Measurements from ENCODE around the gene LRGUK. TPM values are rescaled to one million over a fixed set of nuclear protein-coding genes. Genes with fewer than 3 reads are reported as not detected.

The LRGUK gene
- total RNA-seq, 2 donors from 2014 or later, result 0.57 to 0.60 TPM

- H3K4me3 Mint-ChIP-seq, result no peak overlapping the region
- no peaks in the 10 kb centered on the region for H3K4me1 Mint-ChIP-seq
- H3K27ac Mint-ChIP-seq, result no peak overlapping the region
- no peaks in the 10 kb centered on the region for H3K27me3 Mint-ChIP-seq
- no peaks in the 10 kb centered on the region for H3K36me3 Mint-ChIP-seq (ENCODE audit: low read depth)
- ATAC-seq (no peak), DNase-seq (no peak)
- no peaks in the 10 kb centered on the region for H3K9me3 ChIP-seq (ENCODE audit: control insufficient read depth, low read length, poor library complexity, severe bottlenecking)
These were observed 54.9 kb downstream of the LRGUK start for GRCh38 chr7:134182078-134182477.

- Mint-ChIP-seq H3K27ac (no peak overlapping the region), H3K4me1 (no peaks in the 10 kb centered on the region), H3K27me3 (no peaks in the 10 kb centered on the region), H3K36me3 (ENCODE audit: low read depth) (no peaks in the 10 kb centered on the region), H3K4me3 (no peak overlapping the region)
- ATAC-seq (no peak), DNase-seq (no peak)
- H3K9me3 ChIP-seq (ENCODE audit: control insufficient read depth, low read length, poor library complexity, severe bottlenecking), result no peaks in the 10 kb centered on the region
These were observed 57.6 kb downstream of the LRGUK start for GRCh38 chr7:134184767-134185166.

DNA sequence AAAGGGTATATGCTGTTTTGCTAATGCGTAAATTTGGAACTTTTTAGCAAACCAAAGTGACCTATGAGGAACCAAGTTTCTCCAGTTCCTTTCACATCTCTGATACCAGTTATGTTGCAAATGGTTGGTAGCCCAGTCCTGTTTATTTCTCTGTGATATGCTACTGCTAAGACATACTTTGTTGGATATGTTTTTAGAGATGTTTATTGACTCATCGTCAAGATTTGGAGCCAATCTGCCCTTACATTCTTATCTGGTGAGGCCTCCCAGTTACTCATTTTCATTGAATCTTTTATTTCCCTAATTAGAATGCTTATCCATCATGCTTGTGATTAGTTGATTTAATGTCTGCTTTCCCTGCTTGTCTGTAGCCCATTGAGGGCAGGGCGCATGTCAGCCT is 58.9 kb downstream of the LRGUK start:
- Mint-ChIP-seq H3K4me1 (no peaks in the 10 kb centered on the region), H3K4me3 (no peak overlapping the region), H3K27ac (no peak overlapping the region), H3K36me3 (ENCODE audit: low read depth) (peaks cover 1% of the 10 kb centered on the region), H3K27me3 (no peaks in the 10 kb centered on the region)
- H3K9me3 ChIP-seq (ENCODE audit: control insufficient read depth, low read length, poor library complexity, severe bottlenecking), result no peaks in the 10 kb centered on the region
- no peak for ATAC-seq
- no peak for DNase-seq

DNA sequence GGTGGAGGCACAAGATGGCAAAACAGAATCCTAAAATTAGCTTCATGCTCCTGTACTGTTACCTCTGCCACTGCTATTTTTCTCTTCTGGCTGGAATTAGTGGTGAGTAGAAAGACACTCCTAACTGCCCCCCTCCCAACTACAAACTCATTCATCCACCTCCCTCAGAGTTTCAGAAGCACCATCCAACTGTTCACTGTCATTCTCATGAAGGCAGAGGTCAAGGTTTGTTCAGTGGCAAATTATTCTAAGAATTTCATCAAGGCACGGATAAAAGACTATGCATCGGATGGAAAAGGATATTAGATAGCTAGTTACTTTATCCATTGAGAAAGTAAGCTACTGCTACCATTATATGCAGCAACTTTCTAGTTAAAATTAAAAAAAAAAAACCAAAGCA is 59.7 kb downstream of the LRGUK start:
- H3K4me3 Mint-ChIP-seq, result no peak overlapping the region
- H3K27ac Mint-ChIP-seq, result no peak overlapping the region
- DNase-seq (no peak), ATAC-seq (no peak)
- peaks cover 2% of the 10 kb centered on the region for H3K36me3 Mint-ChIP-seq (ENCODE audit: low read depth)
- no peaks in the 10 kb centered on the region for H3K27me3 Mint-ChIP-seq
- H3K9me3 ChIP-seq (ENCODE audit: control insufficient read depth, low read length, poor library complexity, severe bottlenecking), result no peaks in the 10 kb centered on the region
- no peaks in the 10 kb centered on the region for H3K4me1 Mint-ChIP-seq

DNA sequence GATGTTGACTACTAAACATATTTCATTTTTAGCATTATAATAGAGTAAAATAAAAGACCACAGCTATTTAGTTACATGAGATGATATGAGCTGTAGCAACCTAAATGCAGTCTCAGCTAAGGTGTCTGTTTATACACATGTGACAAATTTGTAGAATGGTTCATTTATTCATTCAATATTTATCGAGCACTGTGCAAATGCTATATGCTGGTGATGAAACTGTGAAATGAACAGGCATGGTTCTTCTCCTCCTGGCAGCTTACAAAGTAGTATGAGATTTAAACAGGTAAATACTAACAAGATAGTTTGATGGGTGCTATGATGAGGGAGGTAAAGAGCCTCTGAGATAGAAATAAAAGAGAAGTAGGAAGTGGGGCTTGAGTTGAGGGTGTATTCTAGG is 60.8 kb downstream of the LRGUK start:
- no peak overlapping the region for H3K4me3 Mint-ChIP-seq
- no peaks in the 10 kb centered on the region for H3K27me3 Mint-ChIP-seq
- H3K4me1 Mint-ChIP-seq, result no peaks in the 10 kb centered on the region
- DNase-seq (no peak), ATAC-seq (no peak)
- H3K9me3 ChIP-seq (ENCODE audit: control insufficient read depth, low read length, poor library complexity, severe bottlenecking), result no peaks in the 10 kb centered on the region
- peaks cover 2% of the 10 kb centered on the region for H3K36me3 Mint-ChIP-seq (ENCODE audit: low read depth)
- no peak overlapping the region for H3K27ac Mint-ChIP-seq

DNA sequence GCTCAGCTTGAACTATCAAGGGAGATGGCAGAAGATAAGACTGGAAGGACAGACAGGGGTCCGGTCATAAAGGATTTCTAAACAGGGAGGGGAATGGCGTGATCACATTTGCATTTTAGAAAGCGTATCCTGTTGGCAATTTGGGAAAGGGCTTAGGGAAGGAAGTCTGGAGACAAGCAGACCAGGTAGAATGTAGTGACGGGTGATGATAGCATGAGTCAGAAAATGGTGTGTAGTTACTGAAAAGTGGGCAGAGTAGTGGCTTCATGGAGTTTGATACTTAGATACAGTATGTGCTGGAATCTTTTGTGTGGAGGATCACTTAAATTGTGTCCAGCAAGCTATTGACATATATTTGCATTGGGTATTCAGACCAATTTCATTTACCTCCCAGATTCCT is 61.2 kb downstream of the LRGUK start:
- Mint-ChIP-seq H3K27ac (no peak overlapping the region), H3K36me3 (ENCODE audit: low read depth) (peaks cover 2% of the 10 kb centered on the region), H3K4me3 (no peak overlapping the region), H3K4me1 (no peaks in the 10 kb centered on the region), H3K27me3 (no peaks in the 10 kb centered on the region)
- ATAC-seq (no peak), DNase-seq (no peak)
- no peaks in the 10 kb centered on the region for H3K9me3 ChIP-seq (ENCODE audit: control insufficient read depth, low read length, poor library complexity, severe bottlenecking)

- peaks cover 2% of the 10 kb centered on the region for H3K36me3 Mint-ChIP-seq (ENCODE audit: low read depth)
- no peaks in the 10 kb centered on the region for H3K27me3 Mint-ChIP-seq
- no peak for ATAC-seq
- no peaks in the 10 kb centered on the region for H3K9me3 ChIP-seq (ENCODE audit: control insufficient read depth, low read length, poor library complexity, severe bottlenecking)
- DNase-seq, result no peak
- H3K4me3 Mint-ChIP-seq, result no peak overlapping the region
- H3K4me1 Mint-ChIP-seq, result no peaks in the 10 kb centered on the region
- H3K27ac Mint-ChIP-seq, result no peak overlapping the region
These were observed 62.4 kb downstream of the LRGUK start for GRCh38 chr7:134189559-134189958.

GRCh38 chr7:134191876-134192275 is 64.7 kb downstream of the LRGUK start:
- H3K4me3 Mint-ChIP-seq, result no peak overlapping the region
- no peak overlapping the region for H3K27ac Mint-ChIP-seq
- ATAC-seq (no peak), DNase-seq (no peak)
- H3K4me1 Mint-ChIP-seq, result no peaks in the 10 kb centered on the region
- peaks cover 2% of the 10 kb centered on the region for H3K36me3 Mint-ChIP-seq (ENCODE audit: low read depth)
- peaks cover 5% of the 10 kb centered on the region for H3K27me3 Mint-ChIP-seq
- H3K9me3 ChIP-seq (ENCODE audit: control insufficient read depth, low read length, poor library complexity, severe bottlenecking), result no peaks in the 10 kb centered on the region

GRCh38 chr7:134193240-134193639 is 66.1 kb downstream of the LRGUK start:
- H3K27me3 Mint-ChIP-seq, result peaks cover 7% of the 10 kb centered on the region
- H3K4me3 Mint-ChIP-seq, result no peak overlapping the region
- H3K4me1 Mint-ChIP-seq, result no peaks in the 10 kb centered on the region
- DNase-seq (no peak), ATAC-seq (no peak)
- no peak overlapping the region for H3K27ac Mint-ChIP-seq
- H3K36me3 Mint-ChIP-seq (ENCODE audit: low read depth), result peaks cover 2% of the 10 kb centered on the region
- H3K9me3 ChIP-seq (ENCODE audit: control insufficient read depth, low read length, poor library complexity, severe bottlenecking), result no peaks in the 10 kb centered on the region

- H3K27me3 Mint-ChIP-seq, result peaks cover 10% of the 10 kb centered on the region
- DNase-seq, result no peak
- H3K27ac Mint-ChIP-seq, result no peak overlapping the region
- H3K36me3 Mint-ChIP-seq (ENCODE audit: low read depth), result peaks cover 2% of the 10 kb centered on the region
- no peak for ATAC-seq
- H3K4me3 Mint-ChIP-seq, result no peak overlapping the region
- no peaks in the 10 kb centered on the region for H3K4me1 Mint-ChIP-seq
- H3K9me3 ChIP-seq (ENCODE audit: control insufficient read depth, low read length, poor library complexity, severe bottlenecking), result no peaks in the 10 kb centered on the region
These were observed 68.1 kb downstream of the LRGUK start for GRCh38 chr7:134195252-134195651.

GRCh38 chr7:134196439-134196838 is 69.3 kb downstream of the LRGUK start:
- no peaks in the 10 kb centered on the region for H3K9me3 ChIP-seq (ENCODE audit: control insufficient read depth, low read length, poor library complexity, severe bottlenecking)
- Mint-ChIP-seq H3K27ac (no peak overlapping the region), H3K4me3 (no peak overlapping the region), H3K4me1 (no peaks in the 10 kb centered on the region), H3K36me3 (ENCODE audit: low read depth) (no peaks in the 10 kb centered on the region), H3K27me3 (peaks cover 10% of the 10 kb centered on the region)
- DNase-seq (no peak), ATAC-seq (no peak)

GRCh38 chr7:134197345-134197744 is 70.2 kb downstream of the LRGUK start:
- no peaks in the 10 kb centered on the region for H3K4me1 Mint-ChIP-seq
- ATAC-seq (no peak), DNase-seq (no peak)
- no peaks in the 10 kb centered on the region for H3K9me3 ChIP-seq (ENCODE audit: control insufficient read depth, low read length, poor library complexity, severe bottlenecking)
- no peak overlapping the region for H3K4me3 Mint-ChIP-seq
- peaks cover 10% of the 10 kb centered on the region for H3K27me3 Mint-ChIP-seq
- H3K36me3 Mint-ChIP-seq (ENCODE audit: low read depth), result no peaks in the 10 kb centered on the region
- no peak overlapping the region for H3K27ac Mint-ChIP-seq

DNA sequence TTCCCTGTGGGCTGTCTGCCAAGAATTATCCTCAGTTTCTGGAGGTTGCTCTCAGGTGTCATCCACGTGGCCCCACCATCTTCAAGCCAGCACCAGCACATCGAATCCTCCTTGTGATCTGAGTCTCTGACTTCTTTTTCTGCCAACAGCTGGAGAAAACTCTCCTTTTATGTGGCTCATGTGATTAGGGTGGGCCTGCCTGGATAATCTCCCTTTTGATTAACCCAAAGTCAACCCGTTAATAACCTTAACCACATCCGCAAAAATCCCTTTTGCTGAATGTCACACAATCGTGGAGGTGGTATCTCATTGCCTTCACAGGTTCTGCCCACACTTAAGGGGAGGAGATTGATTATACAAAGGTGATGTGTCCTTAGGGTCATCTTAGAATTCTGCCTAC is 73.8 kb downstream of the LRGUK start:
- DNase-seq, result no peak

GRCh38 chr7:134201569-134202261 is 74.6 kb downstream of the LRGUK start:
- H3K36me3 Mint-ChIP-seq (ENCODE audit: low read depth), result no peaks in the 10 kb centered on the region
- peaks cover 11% of the 10 kb centered on the region for H3K27me3 Mint-ChIP-seq
- H3K4me3 Mint-ChIP-seq, result no peak overlapping the region
- H3K27ac Mint-ChIP-seq, result no peak overlapping the region
- ATAC-seq (no peak), DNase-seq (no peak)
- no peaks in the 10 kb centered on the region for H3K9me3 ChIP-seq (ENCODE audit: control insufficient read depth, low read length, poor library complexity, severe bottlenecking)
- no peaks in the 10 kb centered on the region for H3K4me1 Mint-ChIP-seq

More for the DNA sequence above, 73.8 kb downstream of the LRGUK start:
- peaks cover 13% of the 10 kb centered on the region for H3K27me3 Mint-ChIP-seq
- no peaks in the 10 kb centered on the region for H3K36me3 Mint-ChIP-seq (ENCODE audit: low read depth)
- no peaks in the 10 kb centered on the region for H3K4me1 Mint-ChIP-seq
- no peak for ATAC-seq
- no peak overlapping the region for H3K27ac Mint-ChIP-seq
- H3K9me3 ChIP-seq (ENCODE audit: control insufficient read depth, low read length, poor library complexity, severe bottlenecking), result no peaks in the 10 kb centered on the region
- H3K4me3 Mint-ChIP-seq, result no peak overlapping the region

All from T-helper 17 cell (primary cell).